OCI-LY3 (cell line): ENCODE measurements around the gene GPR176.

ENCODE experiments used
- EZH2phosphoT487 ChIP-seq: fragments of 200-600 bp; shearing (Covaris generic); IDR thresholded peaks from 2 replicates; pipeline ENCODE4 v1.6.1; 2018; ENCODE audit warnings: antibody characterized with exemption, mixed run types, low read depth
- TF ChIP-seq, protein P1 (sequence below): fragments of 200-600, 300-600 bp; sonication (generic); IDR thresholded peaks from 2 replicates; pipeline ENCODE4 v1.5.1; 2014; ENCODE audit warnings: antibody characterized with exemption, low read length, low read depth

- TF ChIP-seq, protein P1, sequence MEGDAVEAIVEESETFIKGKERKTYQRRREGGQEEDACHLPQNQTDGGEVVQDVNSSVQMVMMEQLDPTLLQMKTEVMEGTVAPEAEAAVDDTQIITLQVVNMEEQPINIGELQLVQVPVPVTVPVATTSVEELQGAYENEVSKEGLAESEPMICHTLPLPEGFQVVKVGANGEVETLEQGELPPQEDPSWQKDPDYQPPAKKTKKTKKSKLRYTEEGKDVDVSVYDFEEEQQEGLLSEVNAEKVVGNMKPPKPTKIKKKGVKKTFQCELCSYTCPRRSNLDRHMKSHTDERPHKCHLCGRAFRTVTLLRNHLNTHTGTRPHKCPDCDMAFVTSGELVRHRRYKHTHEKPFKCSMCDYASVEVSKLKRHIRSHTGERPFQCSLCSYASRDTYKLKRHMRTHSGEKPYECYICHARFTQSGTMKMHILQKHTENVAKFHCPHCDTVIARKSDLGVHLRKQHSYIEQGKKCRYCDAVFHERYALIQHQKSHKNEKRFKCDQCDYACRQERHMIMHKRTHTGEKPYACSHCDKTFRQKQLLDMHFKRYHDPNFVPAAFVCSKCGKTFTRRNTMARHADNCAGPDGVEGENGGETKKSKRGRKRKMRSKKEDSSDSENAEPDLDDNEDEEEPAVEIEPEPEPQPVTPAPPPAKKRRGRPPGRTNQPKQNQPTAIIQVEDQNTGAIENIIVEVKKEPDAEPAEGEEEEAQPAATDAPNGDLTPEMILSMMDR: no peak
- TF ChIP-seq EZH2phosphoT487: no peak
These were observed 26.8 kb upstream of the GPR176 start for GRCh38 chr15:39946862-39947261.
